A549 (cell line): ENCODE results near the gene ITPKB. TPM values are rescaled to one million over a fixed set of nuclear protein-coding genes. Genes with fewer than 3 reads are reported as not detected.

Experiments used
- ATAC-seq, 2 experiments: fragments of 200-7000 bp in 1 of 2; fragments of >200 bp in 1 of 2; cut with Nextera tagmentation in 1 of 2; cut with Tn5 transposase in 1 of 2; 3 replicates each; pipeline versions ENCODE4 v1.8.0 to v1.9.1; 2018 to 2020; ENCODE audit warnings: mild to moderate bottlenecking in 1 of 2, moderate library complexity in 1 of 2
- CTCF ChIA-PET: fragments of 300-600 bp; sonication (Branson Sonifier 250); formaldehyde crosslinking; extraction: SDS; loops from one replicate; lab custom pipeline; 2021; ENCODE audit warnings: antibody characterized with exemption, inconsistent platforms; lab: Yijun Ruan, JAX
- POLR2A ChIA-PET: fragments of 350-600 bp; formaldehyde crosslinking; extraction: SDS; loops from one replicate; lab custom pipeline; 2021; ENCODE audit warnings: antibody characterized with exemption, inconsistent platforms; lab: Yijun Ruan, JAX
- DNase-seq, 2 experiments: peaks; one replicate each; pipeline versions ENCODE4 v3.0.0 to v3.0.0-alpha.2; 2011 to 2016; ENCODE audit warnings: low read depth in 1 of 2, low spot score in 1 of 2
- FAIRE-seq: peaks from 2 replicates; lab custom pipeline; 2011; peaks lifted over from hg19 to GRCh38; lab: Jason Lieb, UNC
- H3K27ac ChIP-seq, 2 experiments: fragments of >200 bp; sonication (Bioruptor Twin); formaldehyde crosslinking; 3 replicates each; pipeline ENCODE4 v1.5.1; 2016 to 2017
- H3K4me1 ChIP-seq: fragments of >200 bp; sonication (Bioruptor Twin); formaldehyde crosslinking; 3 replicates; pipeline ENCODE4 v1.6.1; 2016
- H3K4me2 ChIP-seq: fragments of >200 bp; sonication (Bioruptor Twin); formaldehyde crosslinking; 3 replicates; pipeline ENCODE4 v1.6.1; 2016
- H3K4me3 ChIP-seq: fragments of >200 bp; sonication (Bioruptor Twin); formaldehyde crosslinking; 3 replicates; pipeline ENCODE4 v1.5.1; 2016
- H3K9me3 ChIP-seq: fragments of >200 bp; sonication (Bioruptor Twin); formaldehyde crosslinking; 3 replicates; pipeline ENCODE4 v1.6.1; 2016
- CEBPB ChIP-seq, 2 experiments: fragments of >200 bp in 1 of 2; sonication (Bioruptor Twin) in 1 of 2; formaldehyde crosslinking in 1 of 2; IDR thresholded peaks; 2 replicates each; pipeline ENCODE4 v1.6.1; 2012 to 2016
- EHF ChIP-seq: fragments of 250-450 bp; sonication (Bioruptor Pico); IDR thresholded peaks from 2 replicates; pipeline ENCODE4 v1.5.0; 2020; ENCODE audit warnings: mild to moderate bottlenecking
- FOSL2 ChIP-seq, 2 experiments: fragments of 450-650 bp in 1 of 2; fragments of >200 bp in 1 of 2; sonication (Bioruptor Twin) in 1 of 2; formaldehyde crosslinking; IDR thresholded peaks; 2 replicates each; pipeline versions ENCODE4 v1.5.0 to v1.6.1; 2016 to 2020; ENCODE audit warnings: mild to moderate bottlenecking in 1 of 2, moderate library complexity in 1 of 2
- HDAC2 ChIP-seq: fragments of 200-600 bp; sonication (generic); IDR thresholded peaks from 2 replicates; pipeline ENCODE4 v1.6.1; 2016
- HEYL ChIP-seq: fragments of 250-450 bp; sonication (Bioruptor Pico); IDR thresholded peaks from 2 replicates; pipeline ENCODE4 v1.8.0; 2021; ENCODE audit warnings: mild to moderate bottlenecking, moderate library complexity
- HOXB13 ChIP-seq: fragments of 250-450 bp; sonication (Bioruptor Pico); IDR thresholded peaks from 2 replicates; pipeline ENCODE4 v1.5.0; 2020; ENCODE audit warnings: low read depth, mild to moderate bottlenecking, moderate library complexity
- KDM5A ChIP-seq: fragments of 200-600 bp; sonication (generic); IDR thresholded peaks from 2 replicates; pipeline ENCODE4 v1.6.1; 2016; ENCODE audit warnings: antibody characterized with exemption, mild to moderate bottlenecking
- MAFK ChIP-seq: fragments of 450-650 bp; IDR thresholded peaks from 2 replicates; pipeline ENCODE4 v1.6.1; 2014; ENCODE audit not compliant: partially characterized antibody
- MAZ ChIP-seq: fragments of 150-350 bp; IDR thresholded peaks from 2 replicates; pipeline ENCODE4 v1.6.1; 2014; ENCODE audit warnings: antibody characterized with exemption, low read depth, low read length, borderline replicate concordance
- NFE2L2 ChIP-seq: fragments of 150-350 bp; conservative IDR thresholded peaks from 2 replicates; pipeline ENCODE4 v1.6.1; 2014; ENCODE audit warnings: low read length
- POLR2A ChIP-seq: IDR thresholded peaks from 2 replicates; pipeline ENCODE4 v1.6.1; 2012; ENCODE audit warnings: mild to moderate bottlenecking, low read length
- SMC3 ChIP-seq: fragments of >200 bp; sonication (Bioruptor Twin); formaldehyde crosslinking; IDR thresholded peaks from 3 replicates; pipeline ENCODE4 v1.6.1; 2018; ENCODE audit warnings: inconsistent platforms
- ZC3H11A ChIP-seq: fragments of 450-650 bp; IDR thresholded peaks from 2 replicates; pipeline ENCODE4 v1.6.1; 2014; ENCODE audit warnings: antibody characterized with exemption, mild to moderate bottlenecking
- WGBS: methylation state at CpG from one replicate; pipeline ENCODE4 v1.1.6; 2017; ENCODE audit errors: missing lambda C conversion rate; 5-methylcytosine and 5-hydroxymethylcytosine counted together
- polyA plus RNA-seq, 4 experiments: library from polyadenylated mRNA; depleted of rRNA in 3 of 4; stranded (reverse); fragments of >200 nt; fragmentation: RNase III in 1 of 4; extraction: RNeasy Plus Mini Kit Qiagen cat#74134 plus additional on column Dnase treatment in 1 of 4; gene quantifications; 2 replicates in 3 of 4; 3 replicates in 1 of 4; pipeline ENCODE4 v1.2.3, GENCODE V29; 2011 to 2017
- TF ChIP-seq, protein P1 (sequence below): fragments of 200-600 bp; sonication (generic); IDR thresholded peaks from 2 replicates; pipeline ENCODE4 v1.6.1; 2016; ENCODE audit warnings: antibody characterized with exemption, mild to moderate bottlenecking, moderate library complexity
- TF ChIP-seq, protein P2 (sequence below): IDR thresholded peaks from 2 replicates; pipeline ENCODE4 v1.6.1; 2012
- TF ChIP-seq, protein P3 (sequence below): fragments of >200 bp; sonication (Bioruptor Twin); formaldehyde crosslinking; IDR thresholded peaks from 2 replicates; pipeline ENCODE4 v1.6.1; 2016
- TF ChIP-seq, protein P4 (sequence below): fragments of 250-450 bp; sonication (Bioruptor Pico); IDR thresholded peaks from 2 replicates; pipeline ENCODE4 v1.5.0; 2020; ENCODE audit warnings: low read depth, mild to moderate bottlenecking, moderate library complexity
- TF ChIP-seq, protein P5 (sequence below): fragments of 250-450 bp; sonication (Bioruptor Pico); IDR thresholded peaks from 2 replicates; pipeline ENCODE4 v1.5.0; 2021; ENCODE audit warnings: mild to moderate bottlenecking, moderate library complexity, borderline replicate concordance
- TF ChIP-seq, protein P6 (sequence below): fragments of >200 bp; sonication (Bioruptor Twin); formaldehyde crosslinking; IDR thresholded peaks from 3 replicates; pipeline ENCODE4 v1.5.1; 2016
- TF ChIP-seq, protein P7 (sequence below): fragments of >200 bp; sonication (Bioruptor Twin); formaldehyde crosslinking; IDR thresholded peaks from 3 replicates; pipeline ENCODE4 v1.6.1; 2016
- TF ChIP-seq, protein P8 (sequence below): IDR thresholded peaks from 2 replicates; pipeline ENCODE4 v1.6.1; 2012

Gene ITPKB
- polyA plus RNA-seq, 2 of the 4 experiments (the other 2 are of a cell fraction), result 1.7 to 2.8 TPM

DNA sequence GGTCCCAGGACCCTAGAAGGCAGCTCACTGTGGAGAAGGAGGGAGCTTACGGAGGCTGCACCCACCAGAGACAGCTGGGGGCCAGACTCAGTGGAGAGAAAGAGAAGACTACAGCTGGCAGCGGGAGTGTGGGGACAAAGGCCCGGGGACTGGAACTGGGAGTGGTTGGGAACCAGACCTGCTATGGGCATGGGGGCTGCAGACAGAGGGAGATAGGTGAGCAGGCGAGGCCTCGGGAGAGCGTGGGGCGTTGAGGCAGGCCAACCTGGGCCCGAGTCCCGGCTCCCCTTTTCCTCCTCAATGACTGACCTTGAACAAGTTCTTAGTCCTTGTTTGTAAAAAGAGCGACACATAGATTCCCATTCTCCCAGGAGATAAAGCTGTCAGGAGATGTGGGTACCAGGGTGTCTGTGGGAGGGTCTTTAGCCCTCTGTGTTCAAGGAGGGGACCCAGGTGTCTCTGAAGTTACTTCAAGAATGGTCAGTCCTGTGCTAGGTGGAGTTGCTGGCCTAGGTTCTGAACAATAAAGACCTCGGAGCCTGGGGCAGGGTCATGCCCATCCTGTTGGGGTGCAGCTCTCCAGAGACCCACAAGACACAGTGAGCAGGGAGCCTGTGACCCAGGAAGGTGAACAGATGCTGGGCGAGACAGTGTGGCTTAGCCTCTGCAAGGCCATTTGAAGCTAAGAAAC is 87.9 kb downstream of the ITPKB start:
- Histone ChIP-seq H3K4me3 (no peak overlapping the region), H3K4me1 (0 out of 3 replicates have a peak, but pooled peaks cover 3% of the 10 kb centered on the region), H3K27ac (no peak overlapping the region), H3K9me3 (no peaks in the 10 kb centered on the region), H3K4me2 (no peak overlapping the region)
- FAIRE-seq (no peak), ATAC-seq (no peak), DNase-seq (no peak)
- ChIA-PET CTCF (interaction anchor here (0.9 to 1.2 kb wide), 5 partner anchors 10 to 177 kb away, joined by 3 to 5 read pairs (median 3); no protein-coding TSS in a partner anchor), POLR2A (no interaction called here)
- TF ChIP-seq HEYL (CRISPR knock-in tag), result no peak
- no peak for TF ChIP-seq HDAC2
- TF ChIP-seq HOXB13 (CRISPR knock-in tag), result no peak
- no peak for TF ChIP-seq POLR2A
- TF ChIP-seq EHF (CRISPR knock-in tag), result no peak
- TF ChIP-seq, protein P1, sequence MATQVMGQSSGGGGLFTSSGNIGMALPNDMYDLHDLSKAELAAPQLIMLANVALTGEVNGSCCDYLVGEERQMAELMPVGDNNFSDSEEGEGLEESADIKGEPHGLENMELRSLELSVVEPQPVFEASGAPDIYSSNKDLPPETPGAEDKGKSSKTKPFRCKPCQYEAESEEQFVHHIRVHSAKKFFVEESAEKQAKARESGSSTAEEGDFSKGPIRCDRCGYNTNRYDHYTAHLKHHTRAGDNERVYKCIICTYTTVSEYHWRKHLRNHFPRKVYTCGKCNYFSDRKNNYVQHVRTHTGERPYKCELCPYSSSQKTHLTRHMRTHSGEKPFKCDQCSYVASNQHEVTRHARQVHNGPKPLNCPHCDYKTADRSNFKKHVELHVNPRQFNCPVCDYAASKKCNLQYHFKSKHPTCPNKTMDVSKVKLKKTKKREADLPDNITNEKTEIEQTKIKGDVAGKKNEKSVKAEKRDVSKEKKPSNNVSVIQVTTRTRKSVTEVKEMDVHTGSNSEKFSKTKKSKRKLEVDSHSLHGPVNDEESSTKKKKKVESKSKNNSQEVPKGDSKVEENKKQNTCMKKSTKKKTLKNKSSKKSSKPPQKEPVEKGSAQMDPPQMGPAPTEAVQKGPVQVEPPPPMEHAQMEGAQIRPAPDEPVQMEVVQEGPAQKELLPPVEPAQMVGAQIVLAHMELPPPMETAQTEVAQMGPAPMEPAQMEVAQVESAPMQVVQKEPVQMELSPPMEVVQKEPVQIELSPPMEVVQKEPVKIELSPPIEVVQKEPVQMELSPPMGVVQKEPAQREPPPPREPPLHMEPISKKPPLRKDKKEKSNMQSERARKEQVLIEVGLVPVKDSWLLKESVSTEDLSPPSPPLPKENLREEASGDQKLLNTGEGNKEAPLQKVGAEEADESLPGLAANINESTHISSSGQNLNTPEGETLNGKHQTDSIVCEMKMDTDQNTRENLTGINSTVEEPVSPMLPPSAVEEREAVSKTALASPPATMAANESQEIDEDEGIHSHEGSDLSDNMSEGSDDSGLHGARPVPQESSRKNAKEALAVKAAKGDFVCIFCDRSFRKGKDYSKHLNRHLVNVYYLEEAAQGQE, result no peak
- TF ChIP-seq, protein P2, sequence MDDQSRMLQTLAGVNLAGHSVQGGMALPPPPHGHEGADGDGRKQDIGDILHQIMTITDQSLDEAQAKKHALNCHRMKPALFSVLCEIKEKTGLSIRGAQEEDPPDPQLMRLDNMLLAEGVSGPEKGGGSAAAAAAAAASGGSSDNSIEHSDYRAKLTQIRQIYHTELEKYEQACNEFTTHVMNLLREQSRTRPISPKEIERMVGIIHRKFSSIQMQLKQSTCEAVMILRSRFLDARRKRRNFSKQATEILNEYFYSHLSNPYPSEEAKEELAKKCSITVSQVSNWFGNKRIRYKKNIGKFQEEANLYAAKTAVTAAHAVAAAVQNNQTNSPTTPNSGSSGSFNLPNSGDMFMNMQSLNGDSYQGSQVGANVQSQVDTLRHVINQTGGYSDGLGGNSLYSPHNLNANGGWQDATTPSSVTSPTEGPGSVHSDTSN, result no peak
- TF ChIP-seq, protein P3, sequence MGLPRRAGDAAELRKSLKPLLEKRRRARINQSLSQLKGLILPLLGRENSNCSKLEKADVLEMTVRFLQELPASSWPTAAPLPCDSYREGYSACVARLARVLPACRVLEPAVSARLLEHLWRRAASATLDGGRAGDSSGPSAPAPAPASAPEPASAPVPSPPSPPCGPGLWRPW, result no peak
- TF ChIP-seq KDM5A, result no peak
- TF ChIP-seq MAZ, result no peak
- TF ChIP-seq MAFK, result no peak
- no peak for TF ChIP-seq NFE2L2
- TF ChIP-seq, protein P4, sequence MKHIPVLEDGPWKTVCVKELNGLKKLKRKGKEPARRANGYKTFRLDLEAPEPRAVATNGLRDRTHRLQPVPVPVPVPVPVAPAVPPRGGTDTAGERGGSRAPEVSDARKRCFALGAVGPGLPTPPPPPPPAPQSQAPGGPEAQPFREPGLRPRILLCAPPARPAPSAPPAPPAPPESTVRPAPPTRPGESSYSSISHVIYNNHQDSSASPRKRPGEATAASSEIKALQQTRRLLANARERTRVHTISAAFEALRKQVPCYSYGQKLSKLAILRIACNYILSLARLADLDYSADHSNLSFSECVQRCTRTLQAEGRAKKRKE (CRISPR knock-in tag), result no peak
- WGBS, result 81% methylated on average over 12 of the region's 12 CpGs

DNA sequence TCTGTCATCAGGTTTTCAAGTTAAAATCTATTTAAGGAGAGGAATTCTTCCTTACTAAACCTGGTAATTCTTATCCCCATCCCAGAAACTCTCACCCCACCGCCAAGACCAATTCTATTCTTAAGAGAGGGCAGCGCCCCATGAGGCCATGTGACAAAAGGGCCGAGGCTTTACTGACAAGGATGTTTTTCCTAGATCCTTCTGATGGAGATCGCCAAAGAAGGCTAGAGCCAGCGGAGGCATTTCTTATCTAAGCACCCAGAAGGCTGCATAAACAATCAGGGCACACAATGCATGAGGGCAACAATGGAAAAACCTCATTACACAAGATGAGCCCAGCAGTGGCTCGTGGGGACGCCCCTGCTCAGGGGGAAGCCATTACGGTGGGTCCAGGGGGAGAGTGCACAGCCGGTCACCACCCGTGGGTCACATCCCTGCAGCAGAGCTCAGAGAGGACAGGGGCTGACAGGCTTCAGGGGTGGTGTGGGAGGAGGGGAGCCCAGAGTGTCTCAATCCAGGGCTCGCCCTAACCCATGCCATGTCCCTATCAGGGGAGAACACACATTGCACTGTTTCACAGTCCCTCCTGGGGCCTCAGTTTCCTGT is 88.7 kb downstream of the ITPKB start:
- Histone ChIP-seq H3K27ac (no peak overlapping the region), H3K4me2 (no peak overlapping the region), H3K4me1 (0 out of 3 replicates have a peak, but pooled peaks cover under 1% of the 10 kb centered on the region), H3K4me3 (no peak overlapping the region), H3K9me3 (no peaks in the 10 kb centered on the region)
- DNase-seq (no peak), ATAC-seq (no peak), FAIRE-seq (no peak)
- POLR2A ChIA-PET, result no interaction called here
- CTCF ChIA-PET, result interaction anchor here (1.1 to 3.0 kb wide), 6 partner anchors 8 to 24 kb away, joined by 3 to 18 read pairs (median 4); no protein-coding TSS in a partner anchor
- 86% methylated on average over 10 of the region's 11 CpGs for WGBS
- TF ChIP-seq NFE2L2, result no peak
- no peak for TF ChIP-seq MAFK
- TF ChIP-seq HOXB13 (CRISPR knock-in tag), result no peak
- TF ChIP-seq, protein P2, result no peak
- TF ChIP-seq CEBPB (IDR thresholded peaks at IDR 0.05), result no peak
- no peak for TF ChIP-seq ZC3H11A
- TF ChIP-seq, protein P5, sequence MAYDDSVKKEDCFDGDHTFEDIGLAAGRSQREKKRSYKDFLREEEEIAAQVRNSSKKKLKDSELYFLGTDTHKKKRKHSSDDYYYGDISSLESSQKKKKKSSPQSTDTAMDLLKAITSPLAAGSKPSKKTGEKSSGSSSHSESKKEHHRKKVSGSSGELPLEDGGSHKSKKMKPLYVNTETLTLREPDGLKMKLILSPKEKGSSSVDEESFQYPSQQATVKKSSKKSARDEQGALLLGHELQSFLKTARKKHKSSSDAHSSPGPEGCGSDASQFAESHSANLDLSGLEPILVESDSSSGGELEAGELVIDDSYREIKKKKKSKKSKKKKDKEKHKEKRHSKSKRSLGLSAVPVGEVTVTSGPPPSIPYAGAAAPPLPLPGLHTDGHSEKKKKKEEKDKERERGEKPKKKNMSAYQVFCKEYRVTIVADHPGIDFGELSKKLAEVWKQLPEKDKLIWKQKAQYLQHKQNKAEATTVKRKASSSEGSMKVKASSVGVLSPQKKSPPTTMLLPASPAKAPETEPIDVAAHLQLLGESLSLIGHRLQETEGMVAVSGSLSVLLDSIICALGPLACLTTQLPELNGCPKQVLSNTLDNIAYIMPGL (CRISPR knock-in tag), result no peak
- TF ChIP-seq FOSL2 (IDR thresholded peaks at IDR 0.05), result no peak
- no peak for TF ChIP-seq FOSL2 (CRISPR knock-in tag; IDR thresholded peaks at IDR 0.05)
- TF ChIP-seq, protein P6, sequence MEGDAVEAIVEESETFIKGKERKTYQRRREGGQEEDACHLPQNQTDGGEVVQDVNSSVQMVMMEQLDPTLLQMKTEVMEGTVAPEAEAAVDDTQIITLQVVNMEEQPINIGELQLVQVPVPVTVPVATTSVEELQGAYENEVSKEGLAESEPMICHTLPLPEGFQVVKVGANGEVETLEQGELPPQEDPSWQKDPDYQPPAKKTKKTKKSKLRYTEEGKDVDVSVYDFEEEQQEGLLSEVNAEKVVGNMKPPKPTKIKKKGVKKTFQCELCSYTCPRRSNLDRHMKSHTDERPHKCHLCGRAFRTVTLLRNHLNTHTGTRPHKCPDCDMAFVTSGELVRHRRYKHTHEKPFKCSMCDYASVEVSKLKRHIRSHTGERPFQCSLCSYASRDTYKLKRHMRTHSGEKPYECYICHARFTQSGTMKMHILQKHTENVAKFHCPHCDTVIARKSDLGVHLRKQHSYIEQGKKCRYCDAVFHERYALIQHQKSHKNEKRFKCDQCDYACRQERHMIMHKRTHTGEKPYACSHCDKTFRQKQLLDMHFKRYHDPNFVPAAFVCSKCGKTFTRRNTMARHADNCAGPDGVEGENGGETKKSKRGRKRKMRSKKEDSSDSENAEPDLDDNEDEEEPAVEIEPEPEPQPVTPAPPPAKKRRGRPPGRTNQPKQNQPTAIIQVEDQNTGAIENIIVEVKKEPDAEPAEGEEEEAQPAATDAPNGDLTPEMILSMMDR, result no peak
- TF ChIP-seq SMC3, result no peak
- TF ChIP-seq, protein P7, sequence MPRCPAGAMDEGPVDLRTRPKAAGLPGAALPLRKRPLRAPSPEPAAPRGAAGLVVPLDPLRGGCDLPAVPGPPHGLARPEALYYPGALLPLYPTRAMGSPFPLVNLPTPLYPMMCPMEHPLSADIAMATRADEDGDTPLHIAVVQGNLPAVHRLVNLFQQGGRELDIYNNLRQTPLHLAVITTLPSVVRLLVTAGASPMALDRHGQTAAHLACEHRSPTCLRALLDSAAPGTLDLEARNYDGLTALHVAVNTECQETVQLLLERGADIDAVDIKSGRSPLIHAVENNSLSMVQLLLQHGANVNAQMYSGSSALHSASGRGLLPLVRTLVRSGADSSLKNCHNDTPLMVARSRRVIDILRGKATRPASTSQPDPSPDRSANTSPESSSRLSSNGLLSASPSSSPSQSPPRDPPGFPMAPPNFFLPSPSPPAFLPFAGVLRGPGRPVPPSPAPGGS, result no peak
- TF ChIP-seq, protein P8, sequence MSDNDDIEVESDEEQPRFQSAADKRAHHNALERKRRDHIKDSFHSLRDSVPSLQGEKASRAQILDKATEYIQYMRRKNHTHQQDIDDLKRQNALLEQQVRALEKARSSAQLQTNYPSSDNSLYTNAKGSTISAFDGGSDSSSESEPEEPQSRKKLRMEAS, result no peak
